ENCODE data around the gene RBM39.
"Not testable (repeated sequence)": the region's sequence is repeated elsewhere in the genome, so short reads cannot be mapped to it uniquely, and the experiment has no call there.

RBM39 gene

DNA sequence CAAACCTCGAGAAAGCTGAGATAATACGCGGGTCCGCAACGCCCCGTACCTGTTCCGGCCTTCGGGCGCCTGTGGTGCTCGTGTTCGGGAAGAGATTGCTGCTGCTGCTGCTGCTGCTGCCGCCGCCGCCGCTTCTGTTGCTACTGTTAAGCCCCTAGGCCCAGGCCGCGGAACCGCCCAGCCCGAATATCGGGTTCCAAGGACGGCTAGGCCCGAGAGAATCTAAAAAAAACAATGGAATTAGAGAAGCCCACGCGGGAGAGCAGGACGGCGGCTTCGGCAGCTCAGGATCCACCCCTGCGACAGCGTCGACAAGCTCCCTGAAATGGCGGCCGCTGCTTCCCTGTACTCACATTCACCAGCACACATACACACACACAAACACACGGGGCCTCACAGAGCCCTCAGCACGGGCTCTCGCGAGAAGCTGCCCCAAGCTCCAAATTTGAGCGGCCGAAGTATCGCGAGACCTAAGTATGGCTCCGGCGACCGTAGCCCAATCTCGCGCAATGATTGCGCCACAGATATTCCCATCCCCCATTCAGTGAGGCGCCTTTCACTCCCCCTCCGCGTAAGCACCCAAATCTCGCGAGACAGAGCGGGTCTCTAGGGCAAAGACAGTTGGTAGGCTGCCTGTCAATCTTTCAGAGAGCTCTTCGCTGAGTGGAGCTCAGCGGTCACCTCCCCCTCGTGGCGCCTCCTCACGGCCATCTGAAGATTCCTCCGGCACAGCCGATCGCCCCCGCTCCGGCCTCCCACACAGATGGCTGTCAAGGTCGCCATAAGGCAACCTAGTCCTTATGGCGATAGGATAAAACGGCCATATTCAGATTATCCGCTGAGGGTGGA lies at the start of gene RBM39:
RBM39 (minus strand) TSS at position 369 of the 849 bp plus-strand sequence. CDS start 1,386 bp downstream, outside the sequence.
- peak; percentile 100 for DNase-seq

DNA sequence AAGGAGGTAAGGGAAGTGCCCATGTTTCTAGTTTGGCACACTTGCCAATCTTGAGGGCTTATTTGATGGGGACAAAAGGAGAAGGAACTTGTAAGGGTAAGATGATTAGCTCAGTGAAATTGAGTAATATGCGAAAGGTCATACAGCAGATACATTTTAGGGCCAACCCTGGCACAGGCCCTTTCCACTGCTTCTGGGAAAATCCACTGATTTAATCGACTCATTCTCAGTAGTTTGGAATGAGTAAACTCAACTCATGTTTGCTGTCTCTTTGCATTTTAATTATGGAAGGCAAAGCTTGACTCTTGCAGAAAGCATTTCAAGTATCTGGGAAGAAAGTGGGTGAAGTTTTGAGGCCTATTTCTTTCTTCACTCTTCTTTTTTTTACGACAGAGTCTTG lies 49.8 kb upstream of the RBM39 start:
- no peak for DNase-seq

DNA sequence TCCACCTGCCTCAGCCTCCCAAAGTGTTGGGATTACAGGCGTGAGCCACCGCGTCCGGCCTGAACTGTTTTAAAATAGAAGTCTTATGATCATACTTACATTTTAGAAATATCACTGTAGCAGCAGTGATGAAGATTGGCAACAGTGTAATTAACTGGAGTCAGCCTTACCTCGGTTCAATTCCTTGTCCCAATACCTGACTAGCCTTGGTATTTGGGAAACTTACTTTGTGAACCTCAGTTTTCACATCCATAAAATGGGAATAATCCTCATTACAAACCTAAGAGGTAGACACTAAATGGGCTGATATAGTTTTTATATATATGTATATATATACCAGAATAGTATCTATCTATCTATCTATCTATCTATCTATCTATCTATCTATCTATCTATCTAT lies 49.0 kb upstream of the RBM39 start:
- no peak for DNase-seq

DNA sequence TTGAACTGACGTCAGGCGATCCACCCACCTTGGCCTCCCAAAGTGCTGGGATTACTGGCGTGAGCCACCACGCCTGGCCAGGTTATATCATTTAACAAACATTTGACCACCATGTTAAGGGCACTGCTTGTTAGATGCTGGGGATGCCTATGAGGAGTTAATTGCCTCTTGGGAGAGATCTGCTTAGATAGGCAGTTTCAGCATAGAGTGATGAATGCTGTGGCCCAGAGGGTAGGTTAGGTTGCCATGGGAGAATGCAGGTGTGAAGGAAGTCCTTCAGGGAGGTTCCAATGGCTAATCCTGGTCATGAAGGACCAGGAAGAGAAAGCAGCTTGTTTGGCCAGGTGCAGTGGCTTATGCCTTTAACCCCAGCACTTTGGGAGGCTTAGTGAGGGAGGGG lies 46.7 kb upstream of the RBM39 start:
- no peak for DNase-seq

DNA sequence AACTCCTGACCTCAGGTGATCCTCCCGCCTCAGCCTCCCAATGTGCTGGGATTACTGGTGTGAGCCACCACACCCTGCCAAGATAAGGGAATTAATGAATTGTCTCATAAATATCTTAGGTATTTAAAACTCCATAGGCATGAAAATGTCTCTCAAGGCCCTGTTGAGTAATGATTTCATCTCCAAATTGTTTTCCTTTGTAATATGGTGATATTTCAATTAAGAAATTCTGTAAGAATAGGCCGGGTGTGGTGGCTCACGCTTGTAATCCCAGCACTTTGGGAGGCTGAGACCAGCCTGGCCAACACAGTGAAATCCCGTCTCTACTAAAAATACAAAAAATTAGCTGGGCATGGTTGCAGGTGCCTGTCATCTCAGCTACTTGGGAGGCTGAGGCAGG lies 43.5 kb upstream of the RBM39 start:
- not testable (repeated sequence) for DNase-seq

DNA sequence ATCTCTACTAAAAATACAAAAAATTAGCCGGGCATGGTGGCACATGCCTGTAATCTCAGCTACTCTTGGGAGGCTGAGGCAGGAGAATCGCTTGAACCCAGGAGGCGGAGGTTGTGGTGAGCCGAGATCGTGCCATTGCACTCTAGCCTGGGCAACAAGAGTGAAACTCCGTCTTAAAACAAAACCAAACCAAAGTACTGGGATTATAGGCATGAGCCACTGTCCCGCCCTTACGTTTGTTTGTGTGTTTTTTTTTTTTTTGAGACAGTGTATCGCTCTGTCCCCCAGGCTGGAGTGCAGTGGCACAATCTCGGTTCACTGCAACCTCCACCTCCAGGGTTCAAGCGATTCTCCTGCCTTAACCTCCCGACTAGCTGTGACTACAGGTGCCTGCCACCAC lies 41.8 kb upstream of the RBM39 start:
- DNase-seq, result not testable (repeated sequence)

DNA sequence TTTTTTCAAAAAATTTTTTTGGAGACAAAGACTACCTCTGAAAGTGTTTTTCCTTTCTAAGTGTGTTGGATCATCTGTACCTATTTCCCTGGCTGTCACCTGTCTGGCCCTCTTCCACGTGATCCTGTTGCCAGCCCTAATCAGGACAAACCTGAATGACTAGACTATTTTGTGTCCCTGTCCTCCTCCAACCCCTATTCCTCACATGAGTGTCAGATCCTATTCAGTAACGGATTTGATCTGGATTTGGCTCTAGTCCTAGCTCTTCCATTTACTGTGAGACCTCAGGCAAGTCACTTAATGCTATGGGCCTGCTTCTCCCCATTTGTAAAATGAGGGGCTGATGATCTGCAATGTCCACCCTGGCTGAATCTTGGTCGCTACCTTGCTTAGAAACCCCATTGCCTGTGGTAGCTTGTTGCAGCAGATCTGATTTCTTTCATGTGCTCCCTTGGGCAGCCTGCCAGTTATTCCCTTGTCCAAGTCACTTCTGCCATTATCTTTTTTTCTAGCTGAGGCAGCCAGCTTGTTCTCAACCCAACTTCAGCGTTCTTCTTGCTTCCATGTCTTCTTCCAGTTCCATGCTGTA lies 34.5 kb upstream of the RBM39 start:
- DNase-seq, result peak; percentile 60

DNA sequence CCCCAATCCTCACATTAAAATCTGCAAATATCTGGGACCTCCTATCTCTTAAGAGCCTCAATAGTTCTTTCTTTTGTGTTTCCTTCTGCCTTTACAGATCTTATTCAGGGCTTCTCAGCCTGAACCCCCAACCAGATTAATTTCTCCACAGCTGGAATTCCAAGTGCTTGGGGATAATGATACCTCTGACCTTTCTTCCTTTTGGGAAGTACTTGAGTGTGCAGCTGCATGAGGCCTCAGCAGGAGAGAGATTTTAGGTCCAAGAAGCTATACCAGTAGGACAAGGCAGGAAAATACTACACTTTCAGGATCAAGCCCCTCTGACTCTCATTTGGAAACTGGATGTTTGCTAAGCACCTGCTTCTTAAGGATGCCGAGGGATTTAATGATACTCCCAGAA lies 32.3 kb upstream of the RBM39 start:
- DNase-seq, result no peak

DNA sequence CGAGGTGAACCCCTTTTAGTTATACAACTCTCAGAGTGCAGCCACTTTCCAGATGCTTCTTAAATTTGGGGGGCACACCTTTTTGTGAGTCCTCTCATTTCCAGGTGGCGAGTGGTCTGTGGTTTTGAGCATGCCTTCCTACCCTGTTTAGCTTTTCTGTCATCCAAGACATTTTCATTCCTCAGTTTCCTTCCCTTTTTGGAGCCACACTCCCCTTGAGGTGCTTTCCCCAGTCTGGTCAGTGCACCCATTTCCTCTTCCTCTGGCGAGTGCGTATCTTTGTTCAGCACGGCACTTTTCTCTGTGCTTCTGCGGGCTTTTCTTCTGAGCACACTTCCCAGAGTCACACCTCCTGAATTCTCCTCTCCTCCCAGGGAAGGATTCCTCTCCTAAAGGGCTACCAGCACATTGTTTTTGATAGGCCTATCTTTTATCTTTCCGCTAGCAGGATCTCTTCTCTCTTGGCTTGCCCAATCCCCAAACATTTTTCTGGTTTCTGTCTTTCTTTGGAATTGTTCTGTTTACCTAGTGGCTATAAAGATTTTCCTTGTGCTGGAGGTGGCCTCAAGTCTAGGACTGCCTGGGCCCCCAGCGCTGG lies 31.2 kb upstream of the RBM39 start:
- DNase-seq, result no peak

DNA sequence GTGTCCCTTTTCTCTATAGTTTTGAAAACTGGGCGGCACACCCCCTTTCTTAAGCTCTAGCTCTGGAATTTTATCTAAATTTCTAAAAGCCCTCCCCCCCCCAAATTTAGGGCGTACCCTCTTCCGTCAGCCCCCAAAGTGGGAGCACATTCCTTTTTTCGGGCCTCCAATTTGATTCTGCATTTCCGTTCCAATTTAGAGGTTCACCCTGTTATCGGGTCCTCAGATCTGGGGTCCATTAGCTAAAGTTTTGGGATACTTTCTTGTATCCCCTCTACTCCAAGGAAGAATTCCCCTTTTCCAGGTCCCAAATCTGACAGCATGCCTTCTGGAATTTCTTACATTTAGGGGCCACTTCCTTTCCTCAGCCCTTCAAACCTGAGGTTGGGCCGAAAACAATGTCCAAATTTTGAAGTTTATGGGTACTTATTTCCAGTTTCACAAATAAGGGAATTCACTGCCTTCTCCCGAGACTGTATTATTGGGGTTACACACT lies 30.6 kb upstream of the RBM39 start:
- no peak for DNase-seq

DNA sequence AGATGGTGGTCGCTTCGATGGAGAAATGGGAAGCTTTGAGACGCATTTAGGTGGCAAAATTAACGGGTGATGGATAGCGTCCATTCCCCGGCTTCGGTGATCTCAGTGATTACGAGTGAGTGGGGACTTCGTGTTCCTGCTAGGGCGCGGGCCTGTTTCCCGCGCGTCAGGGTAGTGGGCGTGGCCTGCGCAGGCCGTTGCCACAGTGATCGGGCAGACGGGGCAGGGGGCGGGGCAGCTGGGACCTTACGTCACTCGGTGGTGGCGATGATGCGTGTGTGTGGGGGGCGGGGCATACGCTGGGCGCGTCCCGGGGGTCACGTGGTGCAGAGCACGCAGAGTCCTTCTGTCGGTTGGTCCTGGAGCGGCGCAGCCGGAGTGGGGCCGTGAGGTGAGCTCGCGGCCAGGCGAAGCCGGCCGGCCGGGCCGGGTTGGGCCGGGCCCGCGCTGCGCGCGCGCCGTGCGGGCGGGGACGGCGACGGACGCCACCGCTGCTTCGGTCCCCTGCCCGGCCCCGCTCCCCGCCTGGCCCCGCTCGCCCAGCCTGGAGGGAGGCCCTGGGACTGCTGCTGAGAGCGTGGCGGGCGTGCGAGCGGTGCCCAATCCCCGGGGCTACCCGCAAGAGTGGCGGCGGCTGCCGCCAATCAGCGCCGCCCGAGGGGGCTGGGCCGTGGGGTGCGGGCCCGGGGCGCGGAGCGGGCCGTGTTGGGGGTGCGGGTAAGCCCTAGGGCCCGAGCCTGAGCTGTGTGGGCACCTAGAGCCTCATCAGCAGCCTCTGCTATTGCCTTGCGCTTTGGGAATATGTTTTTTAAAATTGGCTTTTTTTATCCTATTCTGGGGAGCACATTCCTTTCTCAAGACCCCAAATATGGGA lies 29.9 kb upstream of the RBM39 start, which contains the start of gene PHF20:
PHF20 (plus strand) TSS at position 327 of the 874 bp plus-strand sequence. CDS start 29,508 bp downstream, outside the sequence.
- DNase-seq, result peak; percentile 98

DNA sequence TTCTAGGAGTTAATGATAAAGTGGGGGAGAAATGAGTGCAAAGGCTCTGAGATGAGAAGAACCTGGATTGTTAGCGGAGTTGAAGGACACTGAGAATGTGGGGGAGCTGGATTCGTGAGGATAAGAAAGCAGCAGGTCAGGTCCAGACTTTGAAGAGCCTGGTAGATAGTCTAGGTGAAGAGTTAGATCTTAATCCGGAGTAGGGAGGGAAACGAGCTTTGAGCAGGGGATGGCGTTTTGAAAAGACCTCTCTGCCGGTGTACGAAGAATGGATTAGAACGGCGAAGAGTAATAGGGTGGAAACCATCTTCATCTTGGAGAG lies 29.3 kb upstream of the RBM39 start:
- no peak for DNase-seq

DNA sequence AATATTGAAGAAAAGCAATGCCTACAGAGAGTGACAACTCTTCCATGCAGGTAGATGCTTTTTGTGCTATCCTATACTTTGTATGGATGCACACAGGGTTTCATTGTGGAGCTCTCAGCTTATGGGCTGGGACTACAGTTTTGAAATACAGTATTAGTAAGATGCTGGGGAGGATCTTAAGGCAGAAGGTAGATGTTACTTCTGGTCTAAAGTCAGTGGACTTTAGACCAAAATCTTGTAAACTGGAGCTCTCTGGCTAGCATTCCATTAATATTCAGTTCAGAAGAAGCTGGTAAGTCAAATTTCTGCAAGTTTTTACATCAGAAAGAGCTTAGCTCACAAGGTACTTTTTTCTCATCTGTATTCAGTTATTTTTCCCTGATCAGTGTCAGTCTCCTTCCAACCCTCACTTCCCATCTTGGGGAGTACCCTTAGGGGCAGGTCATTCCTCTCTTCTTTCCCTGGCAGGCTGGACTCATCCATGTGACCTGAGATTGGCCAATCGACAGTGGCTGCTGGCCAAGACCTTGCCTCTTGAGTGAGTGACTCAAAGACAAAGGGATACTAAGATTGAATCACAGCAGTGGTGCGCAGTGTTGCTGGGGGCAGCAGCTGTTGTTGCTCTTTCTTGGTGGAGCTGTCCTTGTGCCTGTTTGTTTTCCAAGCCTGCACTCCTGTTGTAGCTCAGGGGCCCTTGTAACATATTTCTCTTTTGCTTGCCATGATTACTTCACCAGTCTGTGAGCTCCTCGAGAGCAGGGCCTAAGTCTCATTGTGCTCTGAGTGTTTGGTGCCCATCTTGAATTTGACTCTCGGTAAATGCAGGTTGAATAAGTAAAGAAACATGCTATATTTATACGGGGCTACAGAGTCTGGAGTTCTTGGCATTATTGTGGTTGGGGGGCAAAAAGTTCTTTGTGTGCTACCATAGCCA lies 26.9 kb upstream of the RBM39 start:
- DNase-seq, result peak; percentile 88

DNA sequence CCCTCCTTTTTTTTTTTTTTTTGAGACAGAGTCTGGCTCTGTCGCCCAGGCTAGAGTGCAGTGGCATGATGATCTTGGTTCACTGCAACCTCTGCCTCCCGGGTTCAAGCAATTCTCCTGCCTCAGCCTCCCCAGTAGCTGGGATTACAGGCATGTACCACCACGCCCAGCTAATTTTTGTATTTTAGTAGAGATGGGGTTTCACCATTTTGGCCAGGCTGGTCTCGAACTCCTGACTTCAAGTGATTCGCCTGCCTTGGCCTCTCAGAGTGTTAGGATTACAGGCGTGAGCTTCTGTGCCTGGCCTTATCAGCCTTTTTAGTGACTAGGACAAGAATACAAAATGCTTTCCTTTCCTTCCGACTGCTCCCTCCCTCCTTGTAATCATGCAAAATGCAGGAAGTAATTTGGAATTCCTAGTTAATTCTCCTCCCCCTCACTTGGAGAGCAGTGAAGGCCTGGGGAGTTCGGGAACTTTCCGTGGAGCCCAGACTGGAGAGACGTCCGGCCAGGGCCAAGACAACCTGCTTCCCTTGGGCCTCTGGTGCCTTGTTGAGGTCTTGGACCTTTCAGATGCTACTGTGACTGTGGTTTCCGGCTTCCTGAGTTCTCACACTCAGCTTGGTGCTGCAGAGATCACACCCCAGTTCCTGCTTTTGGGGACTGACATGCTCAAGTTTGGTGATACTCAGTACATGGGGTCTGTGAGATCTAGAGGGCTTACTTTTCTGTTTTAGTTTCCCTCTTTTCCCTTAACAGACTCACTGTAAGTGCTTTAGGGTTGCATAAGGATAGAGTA lies 25.8 kb upstream of the RBM39 start:
- no peak for DNase-seq

DNA sequence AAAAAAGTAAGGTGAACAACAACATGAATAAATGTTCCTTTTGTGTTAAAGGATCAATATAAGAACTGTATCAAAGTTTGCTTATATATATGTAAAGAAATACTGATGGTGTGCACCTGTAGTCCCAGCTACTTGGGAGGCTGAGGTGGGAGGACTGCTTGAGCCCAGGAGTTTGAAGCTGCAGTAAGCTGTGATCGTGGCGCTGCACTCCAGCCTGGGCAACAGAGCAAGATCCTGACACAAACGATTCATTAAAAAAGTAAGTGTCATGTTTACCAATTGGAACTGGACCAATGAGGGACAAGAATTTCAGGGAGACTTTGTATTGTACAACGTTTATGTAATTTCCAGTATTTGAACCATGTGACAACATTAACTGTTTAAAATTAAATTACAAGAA lies 24.8 kb upstream of the RBM39 start:
- no peak for DNase-seq

DNA sequence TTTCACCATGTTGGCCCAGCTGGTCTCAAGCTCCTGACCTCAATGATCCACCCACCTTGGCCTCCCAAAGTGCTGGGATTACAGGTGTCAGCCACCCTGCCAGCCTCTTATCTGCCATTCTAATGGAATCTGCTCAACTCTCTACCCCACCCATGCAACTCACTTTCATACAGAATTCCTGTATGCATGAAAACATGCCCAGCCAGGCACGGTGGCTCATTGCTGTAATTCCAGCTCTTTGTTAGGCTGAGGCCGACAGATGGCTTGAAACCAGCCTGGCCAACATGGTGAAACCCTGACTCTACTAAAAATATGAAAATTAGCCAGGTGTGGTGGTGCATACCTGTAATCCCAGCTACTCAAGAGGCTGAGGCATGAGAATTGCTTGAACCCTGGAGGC lies 22.9 kb upstream of the RBM39 start:
- DNase-seq, result not testable (repeated sequence)

DNA sequence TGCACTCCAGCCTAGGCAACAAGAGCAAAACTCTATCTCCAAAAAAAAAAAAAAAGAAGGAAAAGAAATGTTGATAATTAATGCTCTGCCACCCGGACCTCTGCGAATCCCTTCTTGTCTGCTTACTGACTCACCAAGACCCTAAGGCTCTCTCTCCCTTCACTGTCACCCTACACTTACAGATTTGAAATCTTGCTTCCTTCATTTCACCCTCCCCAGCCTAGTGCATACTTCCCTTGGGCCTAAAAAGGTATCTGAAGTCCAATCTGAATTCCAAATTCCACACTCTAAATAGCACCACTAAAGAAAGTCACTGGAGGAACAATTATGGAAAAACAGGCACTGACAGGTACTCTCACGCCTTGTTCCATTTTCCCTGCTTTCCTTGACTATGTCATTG lies 20.4 kb upstream of the RBM39 start:
- DNase-seq, result no peak

DNA sequence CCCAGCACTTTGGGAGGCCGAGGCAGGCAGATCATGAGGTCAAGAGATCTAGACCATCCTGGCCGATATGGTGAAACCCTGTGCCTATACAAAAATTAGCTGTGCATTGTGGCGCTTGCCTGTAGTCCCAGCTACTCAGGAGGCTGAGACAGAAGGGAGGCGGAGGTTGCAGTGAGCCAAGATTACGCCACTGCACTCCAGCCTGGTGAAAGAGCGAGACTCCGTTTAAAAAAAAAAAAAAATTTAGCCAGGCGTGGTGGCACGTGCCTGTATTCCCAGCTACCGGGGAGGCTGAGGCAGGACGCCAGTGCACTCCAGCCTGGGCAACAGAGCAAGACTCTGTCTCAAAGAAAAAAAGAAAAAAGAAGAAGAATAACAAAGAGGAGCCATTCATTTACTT lies 19.5 kb upstream of the RBM39 start:
- not testable (repeated sequence) for DNase-seq

DNA sequence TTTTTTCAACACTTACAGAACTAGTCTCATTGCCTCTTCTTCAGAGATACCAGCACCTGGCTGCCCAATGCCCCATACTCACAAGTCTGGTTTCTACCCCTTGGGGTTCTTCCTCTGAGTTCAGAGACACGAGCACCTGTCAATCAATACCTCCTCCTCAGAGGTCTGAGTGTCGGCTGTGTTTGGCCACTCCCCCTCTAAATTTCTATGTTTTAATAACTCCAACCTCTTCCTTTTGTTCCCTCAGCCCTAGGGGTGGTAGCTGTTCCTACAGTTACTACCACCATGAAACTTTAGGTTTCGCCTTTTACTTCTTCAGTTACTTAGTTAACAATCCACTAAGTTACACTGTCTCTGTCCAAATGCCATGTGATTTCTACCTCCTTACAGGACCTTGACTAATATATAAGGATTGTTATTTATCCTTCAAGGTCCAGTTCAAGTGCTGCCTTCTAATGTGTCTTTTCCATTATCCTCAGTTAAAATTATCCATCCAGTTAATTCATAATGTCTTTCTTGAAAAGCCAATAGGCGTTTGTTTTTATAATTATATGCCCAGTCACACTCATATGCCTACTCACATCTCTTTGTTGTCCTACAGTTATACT lies 15.1 kb upstream of the RBM39 start:
- peak; percentile 34 for DNase-seq

DNA sequence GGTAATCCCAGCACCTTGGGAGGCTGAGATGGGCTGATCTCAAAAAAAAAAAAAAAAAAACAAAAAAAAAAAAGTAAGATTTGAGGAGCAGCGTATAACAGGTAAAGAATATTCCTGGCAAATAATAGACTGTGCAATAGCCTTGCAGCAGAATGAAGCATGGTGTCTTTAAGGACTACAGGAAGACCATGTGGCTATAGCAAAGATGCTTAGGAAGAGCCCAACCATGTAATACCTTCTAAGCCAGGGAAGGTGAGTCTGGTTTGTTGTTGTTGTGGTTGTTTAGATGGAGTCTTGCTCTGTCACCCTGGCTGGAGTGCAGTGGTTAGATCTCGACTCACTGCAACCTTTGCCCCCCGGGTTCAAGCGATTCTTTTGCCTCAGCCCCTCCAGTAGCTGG lies 14.3 kb upstream of the RBM39 start:
- no peak for DNase-seq

DNA sequence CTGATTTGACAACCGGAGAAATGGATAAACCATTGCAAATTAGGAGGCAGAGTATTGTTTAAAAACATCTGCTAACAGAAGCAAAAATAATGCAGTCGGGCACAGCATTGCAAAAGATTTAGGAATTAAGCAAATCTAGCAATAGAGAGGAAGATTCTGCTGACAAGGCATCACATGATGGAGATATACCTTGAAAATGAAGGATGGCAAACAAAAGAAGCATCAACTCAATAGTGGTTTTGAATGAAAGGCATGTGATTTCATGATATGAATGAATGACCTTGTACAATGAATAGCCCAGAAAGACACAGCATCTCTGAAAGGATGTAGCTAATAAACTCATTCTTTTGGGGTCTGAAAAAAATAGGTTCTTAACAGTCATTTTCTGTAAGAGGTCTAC lies 8.6 kb upstream of the RBM39 start:
- DNase-seq, result no peak

All from NCI-H82 (cell line).